ENCODE data around the gene CTRB1.

DNA sequence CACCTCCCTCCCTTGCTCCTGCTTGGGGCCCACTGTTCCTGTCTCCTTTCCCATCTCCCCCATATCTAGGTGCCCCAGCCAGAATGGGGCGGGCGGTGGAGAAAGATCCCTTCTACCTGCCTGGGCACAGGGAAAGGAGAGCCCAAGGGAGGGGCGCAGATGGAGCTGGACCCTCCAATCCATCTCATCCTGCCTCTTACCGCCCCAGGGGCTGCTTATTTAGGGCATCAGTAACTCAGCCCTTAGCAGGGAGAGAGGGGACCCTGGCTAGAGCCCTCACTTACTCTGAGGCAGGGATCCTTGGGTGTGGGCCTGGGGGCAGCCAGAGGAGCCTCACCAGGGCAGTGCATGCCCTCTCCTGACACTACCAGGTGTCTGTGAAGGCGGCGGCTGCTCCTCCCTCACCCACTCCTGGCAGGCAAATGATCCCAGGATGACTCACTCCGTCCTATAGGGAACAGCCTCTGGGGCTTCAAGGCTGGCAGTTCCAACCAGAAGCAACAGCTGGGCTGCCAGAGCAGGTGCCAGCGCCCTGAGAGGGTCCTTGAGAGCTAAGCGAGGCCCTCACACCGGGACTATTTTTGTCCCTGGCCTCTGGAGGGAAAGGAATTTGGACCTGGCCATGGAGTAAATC is 49.0 kb downstream of the CTRB1 start:
- no peak for TF ChIP-seq ZNF384 (IDR thresholded peaks at IDR 0.05)
- TF ChIP-seq ELF4 (IDR thresholded peaks at IDR 0.05): no peak
- TF ChIP-seq, protein P1, sequence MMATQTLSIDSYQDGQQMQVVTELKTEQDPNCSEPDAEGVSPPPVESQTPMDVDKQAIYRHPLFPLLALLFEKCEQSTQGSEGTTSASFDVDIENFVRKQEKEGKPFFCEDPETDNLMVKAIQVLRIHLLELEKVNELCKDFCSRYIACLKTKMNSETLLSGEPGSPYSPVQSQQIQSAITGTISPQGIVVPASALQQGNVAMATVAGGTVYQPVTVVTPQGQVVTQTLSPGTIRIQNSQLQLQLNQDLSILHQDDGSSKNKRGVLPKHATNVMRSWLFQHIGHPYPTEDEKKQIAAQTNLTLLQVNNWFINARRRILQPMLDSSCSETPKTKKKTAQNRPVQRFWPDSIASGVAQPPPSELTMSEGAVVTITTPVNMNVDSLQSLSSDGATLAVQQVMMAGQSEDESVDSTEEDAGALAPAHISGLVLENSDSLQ (IDR thresholded peaks at IDR 0.05): no peak
- TF ChIP-seq FOXK2 (IDR thresholded peaks at IDR 0.05): no peak

Measured in HEK293T (cell line).